HEK293 (cell line): ENCODE data around the gene DOCK4.

Source experiments
- CTCF ChIA-PET: fragments of 350-600 bp; formaldehyde crosslinking; extraction: SDS; loops from one replicate; lab custom pipeline; 2021; ENCODE audit warnings: antibody characterized with exemption; lab: Yijun Ruan, JAX
- POLR2A ChIA-PET: fragments of 300-600 bp; formaldehyde crosslinking; extraction: SDS; loops from one replicate; lab custom pipeline; 2020; ENCODE audit warnings: antibody characterized with exemption, inconsistent platforms; lab: Yijun Ruan, JAX
- H3K27ac ChIP-seq: fragments of 200-500 bp; sonication (Bioruptor generic); 2 replicates; pipeline ENCODE4 v1.5.1; 2014; ENCODE audit warnings: low read depth, low read length, control low read depth, inconsistent platforms; ENCODE audit errors: extremely low read depth
- H3K36me3 ChIP-seq, 2 experiments: fragments of 200-500 bp in 1 of 2; sonication (Bioruptor generic) in 1 of 2; 1 replicate in 1 of 2; 2 replicates in 1 of 2; pipeline ENCODE4 v1.5.1; 2014 to 2017; ENCODE audit warnings: inconsistent platforms in 2 of 2, low read length in 2 of 2; ENCODE audit not compliant: control insufficient read depth in 2 of 2, insufficient read depth in 1 of 2
- H3K4me1 ChIP-seq: fragments of 200-500 bp; sonication (Bioruptor generic); 2 replicates; pipeline ENCODE4 v1.5.1; 2014; ENCODE audit warnings: mild to moderate bottlenecking, low read length, inconsistent platforms; ENCODE audit not compliant: control insufficient read depth, insufficient read depth
- H3K4me3 ChIP-seq: 2 replicates; pipeline ENCODE4 v1.5.1; 2011; ENCODE audit warnings: low read depth, mild to moderate bottlenecking, control low read depth, low read length, moderate library complexity
- H3K9me3 ChIP-seq: fragments of 200-500 bp; sonication (Bioruptor generic); 2 replicates; pipeline ENCODE4 v1.5.1; 2014; ENCODE audit warnings: low read depth, low read length, inconsistent platforms; ENCODE audit not compliant: control insufficient read depth, insufficient read depth
- FEZF1 ChIP-seq: fragments of 450-650 bp; formaldehyde crosslinking; IDR thresholded peaks from 2 replicates; pipeline ENCODE4 v1.5.1; 2016; ENCODE audit warnings: missing biosample characterization, missing genetic modification characterization
- GFI1B ChIP-seq: fragments of 450-650 bp; formaldehyde crosslinking; IDR thresholded peaks from 2 replicates; pipeline ENCODE4 v1.5.1; 2016; ENCODE audit warnings: missing biosample characterization, missing genetic modification characterization
- GLIS1 ChIP-seq: fragments of 450-650 bp; formaldehyde crosslinking; IDR thresholded peaks from 2 replicates; pipeline ENCODE4 v1.5.1; 2016; ENCODE audit warnings: missing biosample characterization, missing genetic modification characterization
- IKZF3 ChIP-seq: fragments of 450-650 bp; IDR thresholded peaks from 2 replicates; pipeline ENCODE4 v1.5.0; 2018; ENCODE audit warnings: missing biosample characterization, mild to moderate bottlenecking, missing genetic modification characterization, moderate library complexity
- SETDB1 ChIP-seq: IDR thresholded peaks from one replicate; pipeline ENCODE4 v1.6.1; 2017; ENCODE audit warnings: mild to moderate bottlenecking, low read length, moderate library complexity, mixed read lengths; ENCODE audit not compliant: insufficient read length
- ZBTB17 ChIP-seq: fragments of 450-650 bp; formaldehyde crosslinking; IDR thresholded peaks from 2 replicates; pipeline ENCODE4 v1.5.1; 2016; ENCODE audit warnings: missing biosample characterization, missing genetic modification characterization
- ZBTB21 ChIP-seq: fragments of 450-650 bp; formaldehyde crosslinking; IDR thresholded peaks from 2 replicates; pipeline ENCODE4 v1.5.1; 2017; ENCODE audit warnings: missing biosample characterization, missing genetic modification characterization
- ZFP69B ChIP-seq: fragments of 450-650 bp; formaldehyde crosslinking; IDR thresholded peaks from 2 replicates; pipeline ENCODE4 v1.5.1; 2016; ENCODE audit warnings: missing biosample characterization, missing genetic modification characterization
- ZIC2 ChIP-seq: fragments of 450-650 bp; formaldehyde crosslinking; IDR thresholded peaks from 2 replicates; pipeline ENCODE4 v1.5.1; 2016; ENCODE audit warnings: missing biosample characterization, missing genetic modification characterization
- ZNF174 ChIP-seq: fragments of 450-650 bp; formaldehyde crosslinking; IDR thresholded peaks from 2 replicates; pipeline ENCODE4 v1.5.0; 2017; ENCODE audit warnings: missing biosample characterization, mild to moderate bottlenecking, missing genetic modification characterization
- ZNF2 ChIP-seq: fragments of 450-650 bp; formaldehyde crosslinking; IDR thresholded peaks from 2 replicates; pipeline ENCODE4 v1.5.1; 2016; ENCODE audit warnings: missing biosample characterization, missing genetic modification characterization
- ZNF24 ChIP-seq: fragments of 450-650 bp; formaldehyde crosslinking; IDR thresholded peaks from 2 replicates; pipeline ENCODE4 v1.5.1; 2016; ENCODE audit warnings: missing biosample characterization, missing genetic modification characterization
- ZNF366 ChIP-seq: fragments of 450-650 bp; formaldehyde crosslinking; conservative IDR thresholded peaks from 2 replicates; pipeline ENCODE4 v1.5.1; 2016; ENCODE audit warnings: missing biosample characterization, missing genetic modification characterization
- ZNF610 ChIP-seq: fragments of 450-650 bp; formaldehyde crosslinking; IDR thresholded peaks from 2 replicates; pipeline ENCODE4 v1.5.1; 2016; ENCODE audit warnings: missing biosample characterization, missing genetic modification characterization, borderline replicate concordance
- ZNF623 ChIP-seq: fragments of 450-650 bp; formaldehyde crosslinking; IDR thresholded peaks from 2 replicates; pipeline ENCODE4 v1.5.1; 2016; ENCODE audit warnings: missing biosample characterization, missing genetic modification characterization
- ZNF626 ChIP-seq: fragments of 450-650 bp; sonication (Bioruptor Pico); formaldehyde crosslinking; IDR thresholded peaks from 2 replicates; pipeline ENCODE4 v1.5.1; 2018; ENCODE audit warnings: missing biosample characterization, missing genetic modification characterization, inconsistent platforms
- ZNF660 ChIP-seq: fragments of 450-650 bp; IDR thresholded peaks from 2 replicates; pipeline ENCODE4 v1.5.1; 2018; ENCODE audit warnings: missing biosample characterization, mild to moderate bottlenecking, missing genetic modification characterization
- ZNF843 ChIP-seq: fragments of 450-650 bp; formaldehyde crosslinking; IDR thresholded peaks from 2 replicates; pipeline ENCODE4 v1.5.1; 2016; ENCODE audit warnings: missing biosample characterization, missing genetic modification characterization
- TF ChIP-seq, protein P1 (sequence below): fragments of 450-650 bp; formaldehyde crosslinking; IDR thresholded peaks from 2 replicates; pipeline ENCODE4 v1.5.1; 2016; ENCODE audit warnings: missing biosample characterization, missing genetic modification characterization
- TF ChIP-seq, protein P2 (sequence below): fragments of 450-650 bp; formaldehyde crosslinking; IDR thresholded peaks from 2 replicates; pipeline ENCODE4 v1.5.1; 2016; ENCODE audit warnings: missing biosample characterization, missing genetic modification characterization
- TF ChIP-seq, protein P3 (sequence below): fragments of 450-650 bp; formaldehyde crosslinking; IDR thresholded peaks from 2 replicates; pipeline ENCODE4 v1.5.1; 2017; ENCODE audit warnings: missing biosample characterization, missing genetic modification characterization
- TF ChIP-seq, protein P4 (sequence below): fragments of 450-650 bp; formaldehyde crosslinking; IDR thresholded peaks from 2 replicates; pipeline ENCODE4; 2016; ENCODE audit warnings: missing biosample characterization, missing genetic modification characterization
- TF ChIP-seq, protein P5 (sequence below): fragments of 450-650 bp; formaldehyde crosslinking; IDR thresholded peaks from 2 replicates; pipeline ENCODE4 v1.5.1; 2016; ENCODE audit warnings: missing biosample characterization, missing genetic modification characterization

Gene DOCK4

DNA sequence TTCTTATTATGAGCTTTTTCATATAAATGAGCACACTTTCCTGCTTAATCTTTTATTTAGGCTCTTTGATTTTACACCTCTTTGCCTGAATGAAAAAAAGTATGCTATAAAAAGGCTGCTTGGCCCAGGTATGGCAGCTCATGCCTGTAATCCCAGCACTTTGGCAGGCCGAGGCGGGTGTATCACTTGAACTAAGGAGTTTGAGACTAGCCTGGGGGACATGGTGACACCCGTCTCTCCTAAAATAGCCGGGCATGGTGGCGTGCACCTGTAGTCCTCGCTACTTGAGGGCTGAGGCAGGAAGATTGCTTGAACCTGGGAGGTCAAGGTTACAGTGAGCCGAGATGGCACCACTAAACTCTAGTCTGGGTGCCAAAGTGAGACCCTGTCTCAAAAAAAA is 72.9 kb downstream of the DOCK4 start (continued):
- TF ChIP-seq, protein P1, sequence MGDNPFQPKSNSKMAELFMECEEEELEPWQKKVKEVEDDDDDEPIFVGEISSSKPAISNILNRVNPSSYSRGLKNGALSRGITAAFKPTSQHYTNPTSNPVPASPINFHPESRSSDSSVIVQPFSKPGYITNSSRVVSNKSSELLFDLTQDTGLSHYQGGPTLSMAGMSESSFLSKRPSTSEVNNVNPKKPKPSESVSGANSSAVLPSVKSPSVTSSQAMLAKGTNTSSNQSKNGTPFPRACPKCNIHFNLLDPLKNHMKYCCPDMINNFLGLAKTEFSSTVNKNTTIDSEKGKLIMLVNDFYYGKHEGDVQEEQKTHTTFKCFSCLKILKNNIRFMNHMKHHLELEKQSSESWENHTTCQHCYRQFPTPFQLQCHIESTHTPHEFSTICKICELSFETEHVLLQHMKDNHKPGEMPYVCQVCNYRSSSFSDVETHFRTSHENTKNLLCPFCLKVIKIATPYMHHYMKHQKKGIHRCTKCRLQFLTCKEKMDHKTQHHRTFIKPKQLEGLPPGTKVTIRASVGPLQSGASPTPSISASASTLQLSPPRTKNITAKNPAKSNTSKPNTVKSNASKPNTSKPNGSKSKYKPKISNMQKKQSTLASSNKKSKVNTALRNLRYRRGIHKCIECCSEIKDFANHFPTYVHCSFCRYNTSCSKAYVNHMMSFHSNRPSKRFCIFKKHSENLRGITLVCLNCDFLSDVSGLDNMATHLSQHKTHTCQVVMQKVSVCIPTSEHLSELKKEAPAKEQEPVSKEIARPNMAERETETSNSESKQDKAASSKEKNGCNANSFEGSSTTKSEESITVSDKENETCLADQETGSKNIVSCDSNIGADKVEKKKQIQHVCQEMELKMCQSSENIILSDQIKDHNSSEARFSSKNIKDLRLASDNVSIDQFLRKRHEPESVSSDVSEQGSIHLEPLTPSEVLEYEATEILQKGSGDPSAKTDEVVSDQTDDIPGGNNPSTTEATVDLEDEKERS (tag by site-specific recombination): no peak
- no peak for TF ChIP-seq ZBTB21
- TF ChIP-seq ZNF626 (tag by site-specific recombination): no peak
- TF ChIP-seq GLIS1 (tag by site-specific recombination): no peak
- TF ChIP-seq ZNF24 (tag by site-specific recombination): no peak
- no peak for TF ChIP-seq ZNF366 (tag by site-specific recombination)

DNA sequence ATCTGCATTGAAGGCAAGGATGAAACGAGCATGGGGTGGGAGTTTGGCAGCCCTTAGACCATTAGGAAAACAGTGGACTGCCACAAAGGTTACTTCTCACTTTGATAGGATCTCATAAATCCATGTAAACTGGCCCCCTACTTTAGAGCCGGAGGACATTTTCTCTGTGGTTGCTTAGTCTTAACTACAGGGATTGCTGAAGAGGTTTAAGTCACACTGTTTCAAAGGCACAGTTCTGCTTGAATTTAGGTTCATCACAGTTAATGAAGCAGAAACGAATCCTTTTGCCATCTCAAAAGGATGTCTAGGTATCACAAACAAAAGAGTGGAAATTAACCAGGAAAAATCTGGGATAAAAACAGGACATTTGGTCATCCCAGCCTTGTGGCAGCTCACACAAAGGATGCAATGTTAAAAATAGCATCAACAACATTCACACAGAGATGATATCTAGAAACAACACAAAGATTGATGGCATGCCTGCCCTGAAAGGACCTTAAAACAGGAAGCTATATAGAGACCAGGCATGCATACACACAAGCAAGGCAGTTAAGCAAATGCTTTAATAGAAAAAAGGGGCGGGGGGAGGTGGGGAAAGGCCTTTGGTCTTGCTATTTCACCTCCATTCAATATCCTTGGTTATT is 74.0 kb downstream of the DOCK4 start:
- POLR2A ChIA-PET: interaction anchor here (0.6 kb wide), 1 partner anchor 114 kb away, joined by 3 read pairs; no protein-coding TSS in a partner anchor
- H3K27ac ChIP-seq: peak overlapping the region; percentile 57
- no peaks in the 10 kb centered on the region for H3K36me3 ChIP-seq
- H3K9me3 ChIP-seq: no peaks in the 10 kb centered on the region
- TF ChIP-seq GFI1B (tag by site-specific recombination): 0 out of 2 replicates have a peak, but pooled peaks have one; percentile 4
- 0 out of 2 replicates have a peak, but pooled peaks have one; percentile 21 for TF ChIP-seq ZNF660
- TF ChIP-seq, protein P2, sequence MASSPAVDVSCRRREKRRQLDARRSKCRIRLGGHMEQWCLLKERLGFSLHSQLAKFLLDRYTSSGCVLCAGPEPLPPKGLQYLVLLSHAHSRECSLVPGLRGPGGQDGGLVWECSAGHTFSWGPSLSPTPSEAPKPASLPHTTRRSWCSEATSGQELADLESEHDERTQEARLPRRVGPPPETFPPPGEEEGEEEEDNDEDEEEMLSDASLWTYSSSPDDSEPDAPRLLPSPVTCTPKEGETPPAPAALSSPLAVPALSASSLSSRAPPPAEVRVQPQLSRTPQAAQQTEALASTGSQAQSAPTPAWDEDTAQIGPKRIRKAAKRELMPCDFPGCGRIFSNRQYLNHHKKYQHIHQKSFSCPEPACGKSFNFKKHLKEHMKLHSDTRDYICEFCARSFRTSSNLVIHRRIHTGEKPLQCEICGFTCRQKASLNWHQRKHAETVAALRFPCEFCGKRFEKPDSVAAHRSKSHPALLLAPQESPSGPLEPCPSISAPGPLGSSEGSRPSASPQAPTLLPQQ (tag by site-specific recombination): peak; percentile 76
- TF ChIP-seq ZNF843 (tag by site-specific recombination): peak; percentile 60; the same call in 1 of the 2 replicates
- peak; percentile 84 for TF ChIP-seq GLIS1 (tag by site-specific recombination)
- TF ChIP-seq ZNF2 (tag by site-specific recombination): 0 out of 2 replicates have a peak, but pooled peaks have one; percentile 13
- no peak for TF ChIP-seq SETDB1
- 0 out of 2 replicates have a peak, but pooled peaks have one; percentile 61 for TF ChIP-seq ZFP69B
- TF ChIP-seq IKZF3 (tag by site-specific recombination): peak; percentile 77
- no peak for TF ChIP-seq ZNF174 (tag by site-specific recombination)
- TF ChIP-seq ZIC2: peak; percentile 82
- TF ChIP-seq, protein P3, sequence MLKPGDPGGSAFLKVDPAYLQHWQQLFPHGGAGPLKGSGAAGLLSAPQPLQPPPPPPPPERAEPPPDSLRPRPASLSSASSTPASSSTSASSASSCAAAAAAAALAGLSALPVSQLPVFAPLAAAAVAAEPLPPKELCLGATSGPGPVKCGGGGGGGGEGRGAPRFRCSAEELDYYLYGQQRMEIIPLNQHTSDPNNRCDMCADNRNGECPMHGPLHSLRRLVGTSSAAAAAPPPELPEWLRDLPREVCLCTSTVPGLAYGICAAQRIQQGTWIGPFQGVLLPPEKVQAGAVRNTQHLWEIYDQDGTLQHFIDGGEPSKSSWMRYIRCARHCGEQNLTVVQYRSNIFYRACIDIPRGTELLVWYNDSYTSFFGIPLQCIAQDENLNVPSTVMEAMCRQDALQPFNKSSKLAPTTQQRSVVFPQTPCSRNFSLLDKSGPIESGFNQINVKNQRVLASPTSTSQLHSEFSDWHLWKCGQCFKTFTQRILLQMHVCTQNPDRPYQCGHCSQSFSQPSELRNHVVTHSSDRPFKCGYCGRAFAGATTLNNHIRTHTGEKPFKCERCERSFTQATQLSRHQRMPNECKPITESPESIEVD (tag by site-specific recombination): 0 out of 2 replicates have a peak, but pooled peaks have one; percentile 26
- TF ChIP-seq, protein P4, sequence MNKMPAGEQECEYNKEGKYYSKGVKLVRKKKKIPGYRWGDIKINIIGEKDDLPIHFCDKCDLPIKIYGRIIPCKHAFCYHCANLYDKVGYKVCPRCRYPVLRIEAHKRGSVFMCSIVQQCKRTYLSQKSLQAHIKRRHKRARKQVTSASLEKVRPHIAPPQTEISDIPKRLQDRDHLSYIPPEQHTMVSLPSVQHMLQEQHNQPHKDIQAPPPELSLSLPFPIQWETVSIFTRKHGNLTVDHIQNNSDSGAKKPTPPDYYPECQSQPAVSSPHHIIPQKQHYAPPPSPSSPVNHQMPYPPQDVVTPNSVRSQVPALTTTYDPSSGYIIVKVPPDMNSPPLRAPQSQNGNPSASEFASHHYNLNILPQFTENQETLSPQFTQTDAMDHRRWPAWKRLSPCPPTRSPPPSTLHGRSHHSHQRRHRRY (tag by site-specific recombination): no peak
- TF ChIP-seq ZNF623: no peak
- TF ChIP-seq ZNF610 (tag by site-specific recombination): no peak
- TF ChIP-seq FEZF1 (tag by site-specific recombination): peak; percentile 77
- TF ChIP-seq ZBTB17 (tag by site-specific recombination): peak; percentile 58
- TF ChIP-seq, protein P5, sequence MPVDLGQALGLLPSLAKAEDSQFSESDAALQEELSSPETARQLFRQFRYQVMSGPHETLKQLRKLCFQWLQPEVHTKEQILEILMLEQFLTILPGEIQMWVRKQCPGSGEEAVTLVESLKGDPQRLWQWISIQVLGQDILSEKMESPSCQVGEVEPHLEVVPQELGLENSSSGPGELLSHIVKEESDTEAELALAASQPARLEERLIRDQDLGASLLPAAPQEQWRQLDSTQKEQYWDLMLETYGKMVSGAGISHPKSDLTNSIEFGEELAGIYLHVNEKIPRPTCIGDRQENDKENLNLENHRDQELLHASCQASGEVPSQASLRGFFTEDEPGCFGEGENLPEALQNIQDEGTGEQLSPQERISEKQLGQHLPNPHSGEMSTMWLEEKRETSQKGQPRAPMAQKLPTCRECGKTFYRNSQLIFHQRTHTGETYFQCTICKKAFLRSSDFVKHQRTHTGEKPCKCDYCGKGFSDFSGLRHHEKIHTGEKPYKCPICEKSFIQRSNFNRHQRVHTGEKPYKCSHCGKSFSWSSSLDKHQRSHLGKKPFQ: peak; percentile 49; the same call in 1 of the 2 replicates
- peaks cover 50% of the 10 kb centered on the region for H3K4me1 ChIP-seq
- CTCF ChIA-PET: no interaction called here
- H3K4me3 ChIP-seq: no peak overlapping the region
